SK-N-SH (cell line): ENCODE data around the gene ESYT1.

Source experiments
- CTCF ChIP-seq: fragments of 200-600 bp; sonication (generic); IDR thresholded peaks from 2 replicates; pipeline ENCODE4 v1.6.1; 2017; ENCODE audit warnings: antibody characterized with exemption, mild to moderate bottlenecking, moderate library complexity
- EP300 ChIP-seq, 2 experiments: IDR thresholded peaks; 2 replicates each; pipeline versions ENCODE4 v1.4.0 to v1.6.1; 2012; ENCODE audit warnings: borderline replicate concordance in 1 of 2, low read depth in 1 of 2, low read length in 1 of 2
- RFX5 ChIP-seq: IDR thresholded peaks from 2 replicates; pipeline ENCODE4 v1.6.1; 2012; ENCODE audit warnings: mild to moderate bottlenecking, improper control_type of control experiment, low read length
- SMC3 ChIP-seq: IDR thresholded peaks from 2 replicates; pipeline ENCODE4 v1.6.1; 2012; ENCODE audit warnings: low read depth, low read length, improper control_type of control experiment
- TAF1 ChIP-seq: IDR thresholded peaks from 2 replicates; pipeline ENCODE4 v1.6.1; 2012; ENCODE audit warnings: low read depth, mild to moderate bottlenecking, low read length, moderate library complexity, borderline replicate concordance

GRCh38 chr12:56121204-56121870, 6.7 kb upstream of the ESYT1 start:
- TF ChIP-seq SMC3 = no peak
- TF ChIP-seq TAF1 = no peak
- TF ChIP-seq EP300 (IDR thresholded peaks at IDR 0.05; ENCODE audit: borderline replicate concordance in 1 of 2, low read depth in 1 of 2, low read length in 1 of 2) = no peak
- TF ChIP-seq CTCF = no peak
- TF ChIP-seq RFX5 = no peak
